NK-92 (cell line): ENCODE data around the gene PABPN1L.

Experiments used
- DNase-seq: peaks from one replicate; lab custom pipeline; 2025; ENCODE audit not compliant: unreplicated experiment; lab: John Stamatoyannopoulos, UW

Gene PABPN1L, protein sequence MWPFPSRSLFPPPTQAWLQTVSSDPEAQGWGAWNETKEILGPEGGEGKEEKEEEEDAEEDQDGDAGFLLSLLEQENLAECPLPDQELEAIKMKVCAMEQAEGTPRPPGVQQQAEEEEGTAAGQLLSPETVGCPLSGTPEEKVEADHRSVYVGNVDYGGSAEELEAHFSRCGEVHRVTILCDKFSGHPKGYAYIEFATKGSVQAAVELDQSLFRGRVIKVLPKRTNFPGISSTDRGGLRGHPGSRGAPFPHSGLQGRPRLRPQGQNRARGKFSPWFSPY

DNA sequence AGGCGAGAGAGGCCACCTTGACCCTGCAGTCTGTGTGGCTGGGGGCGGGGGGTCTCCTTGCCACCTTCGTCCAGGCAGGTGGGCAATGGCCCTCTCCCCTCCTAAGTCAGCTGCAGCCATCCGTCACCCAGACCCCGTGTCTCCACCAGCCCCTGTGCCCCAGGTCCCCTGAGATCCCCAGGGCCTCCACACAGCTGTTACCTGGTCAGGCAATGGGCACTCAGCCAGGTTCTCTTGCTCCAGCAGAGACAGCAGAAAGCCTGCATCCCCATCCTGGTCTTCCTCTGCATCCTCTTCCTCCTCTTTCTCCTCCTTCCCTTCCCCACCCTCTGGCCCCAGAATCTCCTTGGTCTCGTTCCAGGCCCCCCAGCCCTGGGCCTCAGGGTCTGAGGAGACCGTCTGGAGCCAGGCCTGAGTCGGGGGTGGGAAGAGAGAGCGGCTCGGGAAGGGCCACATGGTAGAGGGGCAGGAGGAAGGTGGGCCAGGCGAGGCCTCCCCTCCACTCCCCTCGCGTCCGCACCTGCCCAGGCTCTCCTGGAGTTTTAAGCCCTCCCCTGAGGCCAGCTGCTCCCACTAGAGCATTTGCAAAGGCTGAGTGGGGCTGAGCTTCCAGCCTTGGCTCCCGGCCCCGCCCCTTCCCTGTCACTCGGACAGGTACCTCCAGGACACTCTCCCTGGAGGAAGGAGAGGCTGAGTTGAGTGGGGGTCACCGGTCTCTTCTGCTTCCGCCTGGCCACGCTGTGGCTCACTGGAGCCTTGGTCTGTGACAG, at the start of gene PABPN1L:
PABPN1L (minus strand) TSS at position 510 of the 770 bp plus-strand sequence; CDS start at position 456, 54 bp downstream.
- DNase-seq = no peak

DNA sequence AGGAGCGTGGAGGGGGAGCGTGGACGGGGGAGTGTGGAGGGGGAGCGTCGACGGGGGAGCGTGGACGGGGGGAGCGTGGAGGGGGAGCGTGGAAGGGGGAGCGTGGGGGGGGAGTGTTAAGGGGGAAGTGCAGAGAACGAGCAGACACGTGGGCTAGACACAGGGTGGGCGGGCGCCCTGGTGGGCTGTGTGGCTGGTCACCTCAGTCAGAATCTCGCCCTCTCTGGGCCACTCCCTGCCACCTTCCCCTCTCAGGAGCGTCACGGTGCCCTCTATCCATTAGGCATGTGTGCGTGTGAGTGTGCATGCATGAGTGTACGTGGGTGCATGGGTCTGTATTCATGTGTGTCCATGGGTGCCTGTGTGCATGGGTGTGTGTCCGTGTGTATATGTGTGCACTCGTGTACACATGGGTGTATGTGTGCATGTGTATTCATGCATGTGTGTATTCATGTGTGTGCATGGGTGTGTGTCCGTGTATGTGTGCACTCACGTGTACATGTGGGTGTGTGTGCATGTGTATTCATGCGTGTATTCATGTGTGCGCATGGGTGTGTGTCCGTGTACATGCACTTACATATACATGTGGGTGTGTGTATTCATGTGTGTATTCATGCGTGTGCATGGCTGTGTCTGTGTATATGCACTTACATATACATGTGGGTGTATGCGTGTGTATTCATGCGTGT, 49.3 kb upstream of the PABPN1L start:
- no peak for DNase-seq

DNA sequence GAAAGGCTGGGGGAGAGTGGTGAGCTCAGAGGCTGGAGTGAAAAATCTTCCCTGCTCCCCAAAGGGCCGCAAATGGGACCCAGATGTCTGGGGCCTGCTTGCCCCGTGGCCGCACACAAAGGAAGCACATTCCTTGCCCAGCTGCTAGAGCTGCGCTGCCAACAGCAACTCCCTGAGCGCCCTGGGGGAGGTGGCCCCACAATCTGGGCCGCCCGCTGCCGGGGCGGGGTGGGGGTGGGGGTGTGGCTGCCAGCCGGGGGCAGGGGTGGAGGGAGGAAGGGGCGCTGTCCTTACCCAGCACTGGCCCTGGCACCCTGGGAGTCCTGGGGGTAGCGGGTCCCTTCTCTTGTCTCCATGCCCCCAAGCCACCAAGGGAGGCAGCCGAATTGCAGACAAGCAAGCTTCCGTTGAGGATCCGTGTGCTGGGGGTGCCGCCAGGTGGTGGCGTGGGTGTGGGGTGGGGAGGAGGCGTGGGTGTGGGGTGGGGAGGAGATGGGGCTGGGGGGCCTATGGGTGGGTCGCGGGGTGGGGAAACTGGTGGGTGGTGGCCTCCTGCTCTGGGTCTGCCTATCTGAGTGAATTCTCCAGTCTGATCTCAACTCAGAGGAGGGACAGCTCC, 48.4 kb upstream of the PABPN1L start:
- DNase-seq = no peak

DNA sequence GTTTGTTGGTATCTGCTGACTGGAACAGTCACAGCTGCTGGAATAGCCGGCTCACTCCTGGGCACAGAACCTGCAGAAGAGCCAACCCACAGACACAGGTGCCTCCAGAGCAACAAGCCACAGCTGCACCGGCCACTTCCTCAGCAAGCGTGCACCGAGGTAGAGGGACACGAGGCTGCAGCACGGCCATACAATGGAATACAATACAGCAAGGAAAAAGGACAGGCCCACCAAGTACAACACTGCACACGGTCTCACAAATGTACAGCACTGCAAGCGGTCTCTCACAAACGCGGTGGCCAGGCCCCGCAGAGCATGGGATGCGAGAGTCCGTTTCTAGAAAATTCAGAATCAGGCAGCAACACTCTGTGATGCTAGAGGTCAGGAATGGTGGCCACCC, 47.4 kb upstream of the PABPN1L start:
- no peak for DNase-seq

DNA sequence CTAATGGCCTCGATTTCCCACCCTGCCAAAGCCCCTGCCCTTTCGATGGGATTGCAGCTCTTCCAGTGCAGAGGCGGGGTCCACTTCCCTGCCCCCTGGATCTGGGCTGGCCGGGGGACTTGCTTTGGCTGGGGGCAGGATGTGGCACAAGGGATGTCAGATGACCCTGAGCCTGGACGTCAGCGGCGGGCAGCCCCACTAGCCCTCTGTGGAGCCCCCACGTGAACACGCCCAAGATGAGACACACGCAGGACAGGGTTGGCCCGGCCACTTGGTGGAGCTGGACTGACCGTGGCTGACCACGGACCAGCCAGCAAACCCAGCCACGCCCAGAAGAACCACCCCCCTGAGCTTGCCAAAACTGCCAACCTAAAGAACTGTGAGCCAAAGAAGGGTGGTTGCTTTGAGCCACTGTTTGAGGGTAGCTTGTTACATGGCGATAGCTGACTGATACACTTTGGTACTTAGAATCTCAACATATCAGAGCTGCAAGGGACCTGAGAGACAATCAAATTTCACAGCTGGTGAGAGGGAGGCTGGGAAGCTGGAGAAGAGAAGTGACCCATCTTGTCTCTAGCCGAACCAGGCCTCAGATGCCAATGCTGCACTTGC, 46.6 kb upstream of the PABPN1L start:
- no peak for DNase-seq

DNA sequence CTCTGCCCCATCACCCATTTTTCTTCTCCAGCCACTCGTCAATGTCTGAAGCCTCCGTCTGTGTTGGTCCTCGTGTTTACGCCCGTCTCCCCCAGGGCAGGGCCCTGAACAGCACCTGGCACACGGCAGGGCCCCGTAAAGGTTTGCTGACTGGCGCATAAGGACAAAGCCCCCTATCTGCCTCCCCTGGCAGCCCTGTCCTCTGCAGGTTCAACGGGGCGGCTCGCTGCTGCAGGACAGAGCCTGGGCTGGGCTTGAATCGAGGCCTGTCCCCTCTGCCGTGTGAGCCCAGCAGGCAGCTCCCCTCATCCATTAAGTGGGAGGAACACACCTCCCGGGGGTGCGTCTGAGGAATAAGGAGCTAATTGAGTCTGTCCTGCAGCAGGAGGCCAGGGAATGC, 46.1 kb upstream of the PABPN1L start:
- no peak for DNase-seq

DNA sequence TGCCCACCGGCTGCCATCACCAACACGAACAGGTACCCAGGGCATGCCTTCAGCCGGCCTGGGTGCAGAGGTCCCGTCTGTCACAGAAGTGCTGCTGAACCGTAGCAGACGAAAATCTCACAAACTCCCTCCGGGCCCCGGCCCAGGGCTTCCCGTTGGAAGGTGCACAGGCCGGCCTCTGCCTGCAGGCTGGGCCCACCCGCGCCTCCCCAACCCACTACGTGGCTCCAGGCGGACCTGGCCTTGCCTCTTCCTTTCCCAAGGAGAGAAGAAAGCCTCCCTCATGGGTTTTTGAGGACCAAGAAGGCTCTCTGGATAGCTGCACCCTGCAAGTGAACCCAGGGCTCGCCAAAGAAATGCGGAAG, 45.5 kb upstream of the PABPN1L start:
- no peak for DNase-seq

DNA sequence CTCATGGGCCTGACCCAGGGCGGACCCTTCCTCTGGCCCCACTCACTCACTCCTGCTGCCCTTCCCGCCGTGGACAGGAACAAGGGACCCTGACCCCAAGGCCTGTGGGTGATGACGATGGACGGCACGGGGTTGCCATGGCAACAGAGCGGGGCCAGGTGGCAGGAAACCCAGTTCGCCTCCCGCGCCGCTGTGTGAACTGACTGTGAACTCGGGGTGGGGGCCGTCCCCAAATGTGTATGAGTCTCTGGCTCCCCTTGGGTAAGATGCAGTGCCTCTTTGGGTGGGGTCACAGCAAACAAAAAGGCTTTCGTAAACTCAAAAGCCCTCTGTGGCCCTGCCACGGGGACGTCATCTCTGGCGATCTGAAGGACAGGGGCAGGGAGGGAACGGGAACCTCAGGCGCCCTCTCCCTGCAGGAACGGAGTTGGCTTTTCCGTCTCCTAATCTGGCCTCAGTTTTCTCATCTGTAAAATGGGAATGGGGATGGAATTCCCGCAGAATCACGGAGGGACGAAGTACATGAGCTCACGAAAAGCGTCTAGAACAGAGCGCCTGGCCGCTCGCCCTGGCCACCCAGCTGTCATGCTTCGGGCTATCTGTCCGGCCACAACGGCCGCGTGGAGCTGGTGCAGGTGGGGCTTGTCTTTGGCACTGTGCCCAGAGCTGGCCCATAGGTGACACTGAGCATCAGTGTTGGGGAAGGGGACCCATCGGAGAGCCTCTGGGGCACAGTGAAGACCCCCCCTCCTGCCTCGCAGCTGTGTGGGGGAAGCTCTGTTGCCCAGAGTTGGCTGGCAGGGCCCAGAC, 44.9 kb upstream of the PABPN1L start:
- no peak for DNase-seq

DNA sequence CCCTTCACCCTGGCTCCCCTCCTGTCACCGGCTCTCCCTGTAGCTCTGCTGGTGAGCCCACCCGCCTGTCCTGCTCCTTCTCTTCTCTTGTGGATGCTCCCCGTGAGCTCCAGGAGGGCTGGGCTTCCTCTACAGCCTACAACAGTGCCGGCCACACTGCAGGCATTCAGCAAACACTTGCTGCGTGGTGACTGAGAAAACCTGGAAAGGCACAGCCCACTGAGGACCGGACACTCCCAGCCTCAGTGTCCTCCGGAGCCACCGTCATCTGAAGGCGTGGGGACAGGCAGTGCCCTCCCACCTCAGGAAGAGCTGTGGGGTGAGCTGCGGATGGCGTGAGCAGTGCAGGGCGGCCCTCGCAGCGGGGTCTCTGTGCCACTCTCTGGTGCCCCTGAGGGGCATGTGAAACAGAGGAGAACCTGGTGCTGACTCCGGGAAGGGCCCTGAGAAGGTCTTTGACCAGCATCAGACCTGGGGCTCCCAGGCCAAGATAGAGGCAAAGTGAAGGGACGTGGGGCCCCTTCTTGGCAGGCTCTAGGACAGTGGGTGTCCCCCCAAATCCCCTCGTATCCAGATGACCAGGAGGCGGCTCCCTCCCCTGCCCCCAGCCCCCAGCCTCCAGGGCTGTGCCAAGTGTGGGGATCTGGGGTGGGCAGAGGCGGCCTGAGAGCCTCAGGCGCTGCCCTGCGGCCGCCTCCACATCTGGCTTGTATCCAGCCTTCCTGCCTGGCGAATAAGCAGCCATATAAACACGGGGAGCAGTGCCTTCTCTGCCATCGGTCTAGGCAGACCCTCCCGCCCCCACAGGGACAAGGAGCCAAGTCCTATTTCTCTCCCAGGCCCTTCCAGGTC, 44.0 kb upstream of the PABPN1L start:
- DNase-seq = no peak

DNA sequence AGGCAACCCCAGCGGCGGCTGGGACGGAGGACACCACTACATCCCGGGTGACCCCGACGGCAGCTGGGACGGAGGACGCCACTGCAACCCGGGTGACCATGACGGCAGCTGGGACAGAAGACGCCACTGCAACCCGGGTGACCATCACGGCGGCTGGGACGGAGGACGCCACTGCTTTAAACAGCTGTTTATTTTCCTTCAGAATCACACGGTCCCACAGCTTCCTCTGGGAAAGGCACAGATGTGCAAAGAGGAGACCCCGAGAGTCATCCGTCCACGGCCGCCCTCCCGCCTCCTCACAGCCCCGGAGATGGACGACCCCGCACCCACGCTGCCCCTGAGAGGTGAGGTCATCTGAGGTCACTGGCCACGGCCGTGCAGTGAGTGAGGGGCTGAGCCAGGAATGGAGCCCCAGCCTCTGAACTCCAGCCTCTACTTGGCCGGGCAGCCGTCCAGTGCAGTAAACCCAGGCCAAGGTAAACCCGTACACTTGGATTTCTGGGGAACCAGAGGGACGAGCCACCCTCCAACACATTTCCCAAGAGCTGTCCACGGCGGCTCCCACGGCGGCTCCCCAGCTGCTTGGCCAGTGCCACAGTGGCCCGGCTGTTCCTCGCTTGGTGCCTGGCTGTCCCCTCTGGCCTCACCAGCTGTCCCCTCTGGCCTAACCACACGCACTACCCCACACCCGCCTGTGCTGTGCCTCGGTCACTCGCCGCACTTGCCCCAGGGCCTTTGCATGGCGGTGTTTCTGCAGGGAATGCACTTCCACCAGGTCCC, 43.2 kb upstream of the PABPN1L start:
- DNase-seq = no peak

DNA sequence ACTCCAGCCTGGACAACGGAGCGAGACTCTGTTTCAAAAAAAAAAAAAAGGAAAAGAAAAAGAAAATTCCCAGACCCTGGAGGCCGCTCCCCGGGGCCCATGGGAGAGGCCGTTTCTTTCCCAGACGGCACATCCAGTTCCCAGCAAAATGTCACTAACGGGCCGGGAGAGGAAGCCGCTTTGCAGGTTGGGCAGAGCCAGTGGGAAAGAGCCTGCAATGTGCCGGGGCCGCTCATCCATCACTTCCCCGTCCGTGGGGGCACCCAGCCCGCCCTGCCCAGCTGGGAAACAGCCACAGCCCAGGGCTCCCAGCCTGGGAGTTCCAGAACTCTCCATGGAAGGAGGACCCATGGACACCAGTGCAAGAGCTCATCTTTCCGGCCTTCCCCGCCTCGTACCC, 41.8 kb upstream of the PABPN1L start:
- DNase-seq = no peak

DNA sequence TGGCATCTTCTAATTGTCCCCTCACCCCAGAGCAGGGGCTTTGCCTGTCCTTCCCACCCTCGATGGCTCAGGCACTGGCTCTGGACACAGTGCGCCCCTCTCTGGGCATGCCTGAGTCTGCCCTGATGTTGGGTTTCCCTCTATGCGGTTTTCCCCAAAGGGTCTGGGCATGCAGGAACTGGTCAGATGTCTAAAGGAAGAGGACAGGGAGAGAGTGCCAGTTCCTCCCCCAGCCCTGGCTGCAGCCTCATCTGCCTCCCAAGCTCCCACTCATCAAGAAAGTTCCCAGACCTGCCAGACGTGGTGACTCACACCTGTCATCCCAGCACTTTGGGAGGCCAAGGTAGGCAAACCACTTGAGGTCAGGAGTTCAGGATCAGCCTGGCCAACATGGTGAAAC, 41.3 kb upstream of the PABPN1L start:
- no peak for DNase-seq

DNA sequence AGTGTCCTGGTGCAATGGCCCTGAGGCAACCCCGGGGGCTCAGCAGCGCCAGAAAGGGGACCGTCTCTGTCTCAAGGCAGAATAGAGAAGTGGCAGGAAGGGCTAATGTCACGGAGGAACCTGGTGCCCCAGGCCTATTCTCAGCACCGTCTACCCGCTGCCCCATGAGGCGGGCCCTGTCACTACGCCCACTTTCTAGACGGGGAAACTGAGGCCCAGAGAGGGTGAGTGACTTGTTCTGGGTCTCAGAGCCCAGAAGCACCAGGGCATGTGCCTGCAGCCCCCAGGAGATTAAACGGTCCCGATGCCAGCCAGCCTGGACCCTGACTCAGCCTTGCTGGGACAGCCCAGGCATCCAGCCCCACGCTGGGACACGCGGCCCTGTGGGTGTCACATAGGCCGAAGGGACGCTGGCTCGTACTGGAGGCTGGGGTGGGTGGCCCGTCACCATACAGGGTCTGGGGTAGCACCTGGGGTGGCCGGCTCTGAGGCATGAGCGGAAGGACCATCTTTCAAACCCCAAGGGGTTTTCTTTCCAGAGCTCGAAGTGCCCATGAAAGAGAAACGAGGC, 40.2 kb upstream of the PABPN1L start:
- DNase-seq = no peak

DNA sequence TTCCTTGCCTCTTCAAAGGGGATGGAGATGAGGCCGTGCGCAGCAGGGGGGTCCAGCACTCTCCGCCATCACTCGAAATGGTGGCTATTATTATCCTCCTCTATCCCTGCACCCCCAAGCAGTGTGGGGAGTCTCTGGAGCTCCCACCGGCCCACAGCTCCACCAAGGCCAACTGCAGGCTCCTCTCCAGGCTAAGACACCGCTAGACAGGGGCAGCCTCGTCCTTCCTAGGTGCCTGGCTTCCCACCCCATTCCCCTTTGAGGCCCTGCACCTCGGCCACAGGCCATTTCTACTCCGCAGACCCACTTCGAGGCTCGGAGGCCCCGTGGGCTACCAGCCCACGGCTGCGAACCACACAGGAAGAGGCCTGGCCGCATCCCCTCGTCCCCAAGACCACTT, 39.6 kb upstream of the PABPN1L start:
- DNase-seq = no peak

DNA sequence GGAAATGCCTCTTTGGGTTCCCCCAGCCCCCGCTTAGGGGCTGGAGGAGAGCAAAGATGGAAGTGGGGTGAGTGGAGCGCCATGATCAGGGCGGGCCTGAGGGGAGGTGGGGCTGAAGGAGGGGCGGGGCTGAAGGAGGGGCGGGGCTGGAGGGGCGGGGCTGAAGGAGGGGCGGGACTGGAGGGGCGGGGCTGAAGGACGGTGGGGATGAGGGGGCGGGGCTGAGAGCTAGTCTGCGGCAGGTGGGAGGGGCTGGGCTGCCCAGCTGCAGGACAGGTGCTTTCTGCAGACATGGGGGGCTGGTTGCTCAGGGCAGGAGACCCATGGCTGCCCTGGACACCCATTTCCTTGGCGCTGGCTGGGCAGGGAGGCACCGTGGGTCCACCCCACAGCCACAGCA, 39.1 kb upstream of the PABPN1L start:
- DNase-seq = no peak

DNA sequence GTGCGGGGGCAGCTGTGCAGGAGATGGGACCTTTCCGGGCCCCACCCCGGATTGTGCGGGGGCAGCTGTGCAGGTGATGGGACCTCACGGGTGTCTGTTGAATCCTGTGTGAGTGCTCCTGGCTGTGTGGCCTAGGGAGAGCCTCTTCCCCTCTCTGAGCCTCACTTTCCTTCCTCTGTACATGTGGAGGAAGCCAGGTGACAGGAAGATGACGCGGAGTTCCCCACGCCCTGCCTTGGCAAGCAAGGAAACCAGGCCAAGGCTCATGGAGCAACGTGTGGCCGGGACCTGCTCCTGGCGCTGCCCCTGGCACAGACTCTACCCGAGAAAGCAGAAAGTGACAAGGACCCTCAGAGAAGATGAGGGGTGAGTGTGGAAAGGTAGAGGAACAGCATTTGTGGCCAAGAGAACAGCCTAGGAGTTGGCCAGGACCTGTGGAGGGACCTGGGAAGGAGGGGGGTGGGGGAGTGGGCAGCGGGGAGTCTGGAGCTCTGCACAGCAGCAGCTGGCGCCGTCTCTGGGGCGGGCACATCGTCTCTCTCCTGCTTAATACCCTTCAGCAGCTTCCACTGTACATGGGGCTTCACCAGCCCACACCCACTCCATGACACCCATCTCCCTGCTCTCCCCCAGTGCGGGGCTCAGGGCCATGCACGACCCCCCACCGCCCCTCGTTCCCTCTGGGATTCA, 38.4 kb upstream of the PABPN1L start:
- no peak for DNase-seq

DNA sequence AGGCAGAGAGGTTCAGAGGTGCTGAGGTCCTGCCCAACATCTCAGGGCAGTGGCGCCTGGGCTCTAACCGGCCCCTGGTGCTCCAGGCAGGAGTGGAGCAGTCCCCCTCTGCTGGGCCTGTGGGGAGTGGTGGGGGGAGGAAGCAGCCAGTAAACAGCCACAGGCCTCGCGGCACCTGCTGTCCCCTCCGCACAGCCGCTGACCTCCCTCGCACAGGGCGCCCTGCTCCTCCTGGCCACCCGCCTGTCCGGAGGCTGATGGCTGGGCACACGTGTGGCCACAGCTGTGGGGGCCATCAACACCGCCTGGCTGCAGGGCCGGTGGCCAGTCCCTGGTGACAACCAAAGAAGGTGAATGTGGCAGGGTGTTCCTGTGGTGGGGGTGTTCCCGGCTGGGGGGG, 36.8 kb upstream of the PABPN1L start:
- DNase-seq = no peak

DNA sequence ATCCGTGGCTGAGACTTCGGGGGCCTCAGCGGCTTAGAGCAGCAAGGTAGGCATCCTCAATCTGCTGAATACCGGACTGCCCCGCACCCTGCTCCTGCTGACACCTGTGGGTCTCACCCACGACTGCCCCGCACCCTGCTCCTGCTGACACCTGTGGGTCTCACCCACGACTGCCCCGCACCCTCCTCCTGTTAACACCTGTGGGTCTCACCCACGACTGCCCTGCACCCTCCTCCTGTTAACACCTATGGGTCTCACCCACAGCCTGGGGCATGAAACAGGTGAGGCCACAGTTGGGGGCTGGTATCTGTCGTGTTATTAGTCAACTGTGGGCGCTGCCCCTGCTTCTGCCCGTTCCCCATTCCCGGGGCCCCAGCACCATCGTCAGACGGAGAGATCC, 36.3 kb upstream of the PABPN1L start:
- no peak for DNase-seq
